Measurements from ENCODE around the gene TSHZ2. TPM values are rescaled to one million over a fixed set of nuclear protein-coding genes. Genes with fewer than 3 reads are reported as not detected.
A peak's percentile ranks its signal among the peaks of the same experiment; 100 is the strongest.

Gene TSHZ2
- total and polyA plus RNA-seq, 2 of the 4 experiments (the other 2 are of a cell fraction), result under 0.01 to 0.02 TPM

GRCh38 chr20:53287357-53288042 is 315.3 kb downstream of the TSHZ2 start:
- no peak for DNase-seq
- ChIA-PET POLR2A (ENCODE audit: unreplicated experiment) (no interaction called here), CTCF (no interaction called here)
- H3K23ac ChIP-seq (ENCODE audit: low read depth, low read length), result no peak overlapping the region
- H3K4me2 ChIP-seq (ENCODE audit: low read depth, low read length), result no peak overlapping the region
- in situ Hi-C loops (cut with MboI; ENCODE audit: low sequenced_read_pairs) (no loop called here), dilution Hi-C loops (cut with HindIII; ENCODE audit: low sequenced_read_pairs, unreplicated experiment) (no loop called here), intact Hi-C loops (cut with micrococcal nuclease) (no loop called here)
- H2AK5ac ChIP-seq (ENCODE audit: low read depth, low read length), result no peak overlapping the region
- H4K91ac ChIP-seq (ENCODE audit: insufficient read depth, low read depth, low read length), result no peak overlapping the region
- H3K4me1 ChIP-seq (ENCODE audit: control insufficient read depth, insufficient read depth, low read length), result no peaks in the 10 kb centered on the region
- TF ChIP-seq RCOR1 (IDR thresholded peaks at IDR 0.05; ENCODE audit: insufficient replicate concordance, low read length) (no peak), CHD1 (IDR thresholded peaks at IDR 0.05; ENCODE audit: low read depth, low read length) (no peak), RFX5 (IDR thresholded peaks at IDR 0.05; ENCODE audit: low read depth, low read length) (no peak), MAZ (IDR thresholded peaks at IDR 0.05; ENCODE audit: borderline replicate concordance, low read depth, low read length) (no peak), BHLHE40 (IDR thresholded peaks at IDR 0.05; ENCODE audit: low read depth, low read length) (no peak), MXI1 (IDR thresholded peaks at IDR 0.05; ENCODE audit: borderline replicate concordance, low read depth, low read length) (no peak), NFE2L2 (IDR thresholded peaks at IDR 0.05; ENCODE audit: low read depth, low read length) (peak; percentile 60), SMC3 (IDR thresholded peaks at IDR 0.05; ENCODE audit: low read depth, low read length) (no peak), MAFK (IDR thresholded peaks at IDR 0.05; ENCODE audit: low read depth, low read length) (peak; percentile 64)
- no peak overlapping the region for H2AK9ac ChIP-seq (replicated peaks; ENCODE audit: low read depth, low read length, poor library complexity)
- no peaks in the 10 kb centered on the region for H3K9me1 ChIP-seq (ENCODE audit: insufficient read depth, low read length)
- no peaks in the 10 kb centered on the region for H3K27me3 ChIP-seq (ENCODE audit: control insufficient read depth, insufficient read depth, low read length)
- no peak overlapping the region for H2BK120ac ChIP-seq (ENCODE audit: low read depth, low read length)
- H3K56ac ChIP-seq (ENCODE audit: extremely low read depth, insufficient read depth, low read length), result no peak overlapping the region
- H3K9ac ChIP-seq (ENCODE audit: low read depth, low read length), result no peak overlapping the region
- no peak overlapping the region for H3K27ac ChIP-seq (ENCODE audit: insufficient read depth, low read length)
- no peak overlapping the region for H2BK15ac ChIP-seq (ENCODE audit: low read depth, low read length)
- H2BK5ac ChIP-seq (ENCODE audit: low read depth, low read length, poor library complexity, severe bottlenecking), result no peak overlapping the region
- no peak for ATAC-seq (ENCODE audit: low read depth)
- no peak overlapping the region for H2BK20ac ChIP-seq (ENCODE audit: low read depth, low read length)
- no peaks in the 10 kb centered on the region for H3K79me1 ChIP-seq (ENCODE audit: low read depth in 1 of 2, low read length in 2 of 2)
- no CpG with 5 or more reads among the region's 2 CpGs for WGBS, 2 experiments (ENCODE audit: extremely low coverage in 2 of 2, insufficient read length in 1 of 2)
- no peaks in the 10 kb centered on the region for H4K20me1 ChIP-seq (ENCODE audit: insufficient read depth, low read length)
- no peak overlapping the region for H4K5ac ChIP-seq (ENCODE audit: low read depth, low read length)
- no peak overlapping the region for H2AFZ ChIP-seq (replicated peaks; ENCODE audit: low read length, poor library complexity)
- no peak overlapping the region for H4K8ac ChIP-seq (ENCODE audit: low read depth in 2 of 2, low read length in 2 of 2)
- no peaks in the 10 kb centered on the region for H3K36me3 ChIP-seq (ENCODE audit: control insufficient read depth, insufficient read depth, low read length)
- no peaks in the 10 kb centered on the region for H3K9me3 ChIP-seq (ENCODE audit: control insufficient read depth, insufficient read depth, low read length)
- H3K14ac ChIP-seq (replicated peaks; ENCODE audit: low read depth, low read length), result no peak overlapping the region
- H3K18ac ChIP-seq (ENCODE audit: low read depth, low read length), result no peak overlapping the region
- H3K4me3 ChIP-seq (ENCODE audit: insufficient read depth, low read depth, low read length), result no peak overlapping the region
- no peak overlapping the region for H3K4ac ChIP-seq (ENCODE audit: low read depth, low read length)
- no TSS peak for BruUV-seq (replicated peaks)

Measured in IMR-90 (cell line).